Keratinocyte (primary cell): ENCODE measurements around the gene SAFB. TPM values are rescaled to one million over a fixed set of nuclear protein-coding genes. Genes with fewer than 3 reads are reported as not detected.

Experiments
- DNase-seq: peaks from one replicate; pipeline ENCODE4 v3.0.0-alpha.2; 2011; ENCODE audit warnings: low read depth, missing footprints, low spot score
- FAIRE-seq: peaks from 2 replicates; lab custom pipeline; 2011; peaks lifted over from hg19 to GRCh38; lab: Jason Lieb, UNC
- H2AFZ ChIP-seq: 2 replicates; pipeline ENCODE4 v1.6.0; 2012; ENCODE audit warnings: low read length, control low read depth, inconsistent platforms; ENCODE audit not compliant: control insufficient read depth
- H3K27ac ChIP-seq: 2 replicates; pipeline ENCODE4 v1.5.1; 2011; ENCODE audit warnings: low read length; ENCODE audit not compliant: control insufficient read depth, insufficient read depth
- H3K27me3 ChIP-seq: 3 replicates; pipeline ENCODE4 v1.6.0; 2011; ENCODE audit warnings: low read length; ENCODE audit not compliant: control insufficient read depth, insufficient read depth; ENCODE audit errors: extremely low read depth
- H3K36me3 ChIP-seq, 2 experiments: 2 replicates in 1 of 2; 3 replicates in 1 of 2; pipeline ENCODE4 v1.5.1; 2011; ENCODE audit warnings: low read length in 2 of 2, mild to moderate bottlenecking in 1 of 2; ENCODE audit not compliant: control insufficient read depth in 2 of 2, insufficient read depth in 2 of 2; ENCODE audit errors: extremely low read depth in 1 of 2
- H3K4me1 ChIP-seq: 3 replicates; pipeline ENCODE4 v1.5.1; 2011; ENCODE audit warnings: low read length; ENCODE audit not compliant: control insufficient read depth, insufficient read depth; ENCODE audit errors: extremely low read depth
- H3K4me2 ChIP-seq: 3 replicates; pipeline ENCODE4 v1.6.0; 2011; ENCODE audit warnings: low read depth, low read length; ENCODE audit not compliant: control insufficient read depth, insufficient read depth; ENCODE audit errors: extremely low read depth
- H3K4me3 ChIP-seq, 3 experiments: fragments of 200-600 bp in 1 of 3; sonication (generic) in 1 of 3; 2 replicates in 2 of 3; 3 replicates in 1 of 3; pipeline ENCODE4 v1.5.1; 2011 to 2016; ENCODE audit warnings: low read length in 3 of 3, mild to moderate bottlenecking in 3 of 3, control low read depth in 2 of 3, inconsistent platforms in 1 of 3, low read depth in 1 of 3, mixed read lengths in 1 of 3, mixed run types in 1 of 3, moderate library complexity in 1 of 3; ENCODE audit not compliant: control insufficient read depth in 2 of 3, insufficient read depth in 2 of 3; ENCODE audit errors: extremely low read depth in 1 of 3
- H3K79me2 ChIP-seq: 2 replicates; pipeline ENCODE4 v1.6.0; 2012; ENCODE audit warnings: low read length; ENCODE audit not compliant: control insufficient read depth, insufficient read depth
- H3K9ac ChIP-seq: 3 replicates; pipeline ENCODE4 v1.6.0; 2011; ENCODE audit warnings: low read length; ENCODE audit not compliant: control insufficient read depth, insufficient read depth; ENCODE audit errors: extremely low read depth
- H3K9me1 ChIP-seq: 3 replicates; pipeline ENCODE4 v1.6.0; 2011; ENCODE audit warnings: low read length; ENCODE audit not compliant: control insufficient read depth, insufficient read depth; ENCODE audit errors: extremely low read depth
- H3K9me3 ChIP-seq: 2 replicates; pipeline ENCODE4 v1.5.1; 2012; ENCODE audit warnings: low read depth, low read length; ENCODE audit not compliant: control insufficient read depth
- H4K20me1 ChIP-seq: 3 replicates; pipeline ENCODE4 v1.6.0; 2011; ENCODE audit warnings: low read length; ENCODE audit not compliant: control insufficient read depth, insufficient read depth; ENCODE audit errors: extremely low read depth
- CTCF ChIP-seq, 3 experiments: IDR thresholded peaks in 1 of 3; conservative IDR thresholded peaks in 1 of 3; optimal IDR thresholded peaks in 1 of 3; 2 replicates in 2 of 3; 3 replicates in 1 of 3; pipeline versions ENCODE3 to v1.5.1; 2011; ENCODE audit warnings: low read length in 3 of 3, mild to moderate bottlenecking in 3 of 3, moderate library complexity in 2 of 3, control low read depth in 1 of 3, inconsistent platforms in 1 of 3; ENCODE audit not compliant: insufficient read depth in 2 of 3; ENCODE audit errors: extremely low read depth in 1 of 3
- EZH2 ChIP-seq: IDR thresholded peaks from one replicate; pipeline ENCODE4 v1.6.1; 2012; ENCODE audit warnings: inconsistent platforms, mild to moderate bottlenecking, low read length, moderate library complexity
- dilution Hi-C: fragments of 300-500 bp; cut with MboI; formaldehyde crosslinking; loops from one replicate; pipeline ENCODE4 v1.7.0; 2020; ENCODE audit warnings: low sequenced_read_pairs; ENCODE audit not compliant: extremely low pct_ligation_motif_present
- polyA plus RNA-seq, 5 experiments: library from polyadenylated mRNA; depleted of rRNA in 3 of 5; stranded (reverse) in 3 of 5; stranded (forward) in 1 of 5; unstranded in 1 of 5; fragments of >200 nt; gene quantifications; 1 replicate in 1 of 5; 2 replicates in 3 of 5; 3 replicates in 1 of 5; pipeline versions ENCODE4 v1.2.1 to v1.2.3, GENCODE V29; 2011 to 2012; ENCODE audit warnings: missing spikeins in 2 of 5, low read depth in 1 of 5, low replicate concordance in 1 of 5

Gene SAFB
- polyA plus RNA-seq, 1 donor (not counting 4 experiments of a cell fraction or from before 2014, with no cell fraction given), result 34.0 TPM

GRCh38 chr19:5678071-5678718 lies 55.3 kb downstream of the SAFB start:
- Histone ChIP-seq H3K4me3 (no peak overlapping the region), H2AFZ (no peak overlapping the region), H3K27ac (no peak overlapping the region), H3K4me2 (no peak overlapping the region), H3K4me1 (peaks cover 18% of the 10 kb centered on the region), H3K36me3 (peaks cover 4 to 8% of the 10 kb centered on the region in 2 experiments), H3K9me3 (no peaks in the 10 kb centered on the region), H3K27me3 (no peaks in the 10 kb centered on the region), H4K20me1 (no peaks in the 10 kb centered on the region), H3K79me2 (peaks cover 10% of the 10 kb centered on the region), H3K9ac (no peak overlapping the region), H3K9me1 (no peaks in the 10 kb centered on the region)
- dilution Hi-C loops, result no loop called here
- no peak for DNase-seq
- FAIRE-seq, result no peak
- TF ChIP-seq CTCF (optimal IDR thresholded peaks at IDR 0.05 in 1 of 3, IDR thresholded peaks at IDR 0.05 in 1 of 3, conservative IDR thresholded peaks at IDR 0.05 in 1 of 3; ENCODE audit: extremely low read depth in 1 of 3, insufficient read depth in 2 of 3, low read length in 3 of 3) (no peak), EZH2 (no peak)

GRCh38 chr19:5679289-5680083 lies 56.6 kb downstream of the SAFB start:
- H3K9me3 ChIP-seq, result no peaks in the 10 kb centered on the region
- H3K4me2 ChIP-seq, result peak overlapping the region; percentile 90
- peaks cover 4 to 8% of the 10 kb centered on the region in 2 experiments for H3K36me3 ChIP-seq
- H3K4me1 ChIP-seq, result peaks cover 18% of the 10 kb centered on the region
- H3K4me3 ChIP-seq, result peak overlapping the region; percentile 94 to 99 (median 95)
- peak overlapping the region; percentile 85 for H3K9ac ChIP-seq
- DNase-seq (no peak), FAIRE-seq (peak; percentile 69)
- dilution Hi-C loops, result no loop called here
- no peaks in the 10 kb centered on the region for H3K9me1 ChIP-seq
- H3K27me3 ChIP-seq, result no peaks in the 10 kb centered on the region
- peak overlapping the region; percentile 85 for H2AFZ ChIP-seq
- H3K27ac ChIP-seq, result peak overlapping the region; percentile 88
- no peaks in the 10 kb centered on the region for H4K20me1 ChIP-seq
- H3K79me2 ChIP-seq, result peaks cover 10% of the 10 kb centered on the region
- TF ChIP-seq CTCF (optimal IDR thresholded peaks at IDR 0.05 in 1 of 3, IDR thresholded peaks at IDR 0.05 in 1 of 3, conservative IDR thresholded peaks at IDR 0.05 in 1 of 3; ENCODE audit: extremely low read depth in 1 of 3, insufficient read depth in 2 of 3, low read length in 3 of 3) (no peak), EZH2 (no peak)
